ENCODE measurements around the gene MRPL4. TPM values are rescaled to one million over a fixed set of nuclear protein-coding genes. Genes with fewer than 3 reads are reported as not detected.

MRPL4 gene
- total and polyA plus RNA-seq, 10 of the 15 experiments (the other 5 are each of a cell fraction or from before 2014, with no cell fraction given) = 0.79 to 221 (median 112) TPM

GRCh38 chr19:10270616-10271394 lies 18.8 kb downstream of the MRPL4 start, which contains the start of gene ICAM1 (continued):
- no peak for TF ChIP-seq PRDM15 (CRISPR knock-in tag; IDR thresholded peaks at IDR 0.05)
- no peak for TF ChIP-seq FOS (IDR thresholded peaks at IDR 0.05; ENCODE audit: borderline replicate concordance, extremely low read depth, insufficient read length)
- TF ChIP-seq SIX5 (IDR thresholded peaks at IDR 0.05; ENCODE audit: low read depth, low read length, severe bottlenecking) = no peak
- TF ChIP-seq ZZZ3 (IDR thresholded peaks at IDR 0.05; ENCODE audit: control insufficient read depth, insufficient read length, low read depth) = no peak
- no peak for TF ChIP-seq ZBTB4 (CRISPR knock-in tag; IDR thresholded peaks at IDR 0.05)
- no peak for TF ChIP-seq NFYB (IDR thresholded peaks at IDR 0.05; ENCODE audit: insufficient read depth, low read depth, low read length)
- no peak for TF ChIP-seq MYB (IDR thresholded peaks at IDR 0.05; ENCODE audit: borderline replicate concordance, low read depth, low read length)
- TF ChIP-seq PML (IDR thresholded peaks at IDR 0.05; ENCODE audit: low read length) = peak; percentile 92
- TF ChIP-seq JUND (IDR thresholded peaks at IDR 0.05; ENCODE audit: low read depth, low read length) = no peak
- TF ChIP-seq YBX1 (IDR thresholded peaks at IDR 0.05) = no peak
- TF ChIP-seq IKZF1 (conservative IDR thresholded peaks at IDR 0.05) = no peak
- no peak for TF ChIP-seq ZNF384 (IDR thresholded peaks at IDR 0.05; ENCODE audit: borderline replicate concordance, low read depth, low read length)
- no peak for TF ChIP-seq CEBPZ (IDR thresholded peaks at IDR 0.05; ENCODE audit: low read depth, low read length)
- peak; percentile 55 for TF ChIP-seq USF1 (IDR thresholded peaks at IDR 0.05; ENCODE audit: borderline replicate concordance, extremely low read length, insufficient read depth, low read depth, low read length)

All from GM12878 (cell line).